ENCODE results near the gene RNASE2. TPM values are rescaled to one million over a fixed set of nuclear protein-coding genes. Genes with fewer than 3 reads are reported as not detected.

The RNASE2 gene
- total RNA-seq: not detected in 2 replicates

GRCh38 chr14:20954736-20955537 is at the start of gene RNASE2:
Gene RNASE2, plus strand, starts transcription at chr14:20955487. Its CDS starts 285 bp downstream, at chr14:20955772.

GRCh38 chr14:20989787-20990600 is 34.7 kb downstream of the RNASE2 start, which contains the start of gene METTL17:
Gene METTL17, plus strand, starts transcription at chr14:20989980. Its CDS starts 23 bp downstream, at chr14:20990003.

GRCh38 chr14:20998674-20999366 is 43.5 kb downstream of the RNASE2 start, which contains the start of gene SLC39A2:
Gene SLC39A2, plus strand, starts transcription at chr14:20999293. Its CDS starts 154 bp downstream, at chr14:20999447.

Other genes with a start within 250 kb of the RNASE2 start
- not detected in 2 replicates for gene EDDM3A, start 209.6 kb upstream of the RNASE2 start, total RNA-seq
- gene EDDM3B, start 187.1 kb upstream of the RNASE2 start, total RNA-seq: not detected in 2 replicates
- gene RNASE6, start 174.2 kb upstream of the RNASE2 start, total RNA-seq: not detected in 2 replicates
- gene RNASE1, start 152.6 kb upstream of the RNASE2 start, total RNA-seq: 3.6 and 7.1 TPM in 2 replicates
- gene RNASE3, start 64.1 kb upstream of the RNASE2 start, total RNA-seq: not detected in 2 replicates
- 23.1 and 23.2 TPM in 2 replicates for gene METTL17, start 34.5 kb downstream of the RNASE2 start, total RNA-seq
- gene SLC39A2, start 43.8 kb downstream of the RNASE2 start, total RNA-seq: not detected in 2 replicates
- gene NDRG2, start 69.6 kb downstream of the RNASE2 start, total RNA-seq: 0.12 and 0.40 TPM in 2 replicates
- gene TPPP2, start 74.7 kb downstream of the RNASE2 start, total RNA-seq: not detected in 2 replicates
- gene RNASE13, start 79.3 kb downstream of the RNASE2 start, total RNA-seq: not detected in 2 replicates
- not detected in 2 replicates for gene RNASE7, start 86.9 kb downstream of the RNASE2 start, total RNA-seq
- gene RNASE8, start 102.3 kb downstream of the RNASE2 start, total RNA-seq: not detected in 2 replicates
- 32.0 and 33.3 TPM in 2 replicates for gene ARHGEF40, start 114.8 kb downstream of the RNASE2 start, total RNA-seq
- gene ZNF219, start 143.2 kb downstream of the RNASE2 start, total RNA-seq: 3.5 and 4.2 TPM in 2 replicates
- gene TMEM253, start 145.6 kb downstream of the RNASE2 start, total RNA-seq: 0.12 and 0.26 TPM in 2 replicates
- not detected in 2 replicates for gene OR5AU1, start 200.6 kb downstream of the RNASE2 start, total RNA-seq

Measured in aortic smooth muscle cell (primary cell).